Hepatocyte (in vitro differentiated cells): ENCODE results near the gene ECSCR.

Experiments
- CTCF ChIP-seq: fragments of 200-600 bp; sonication (generic); IDR thresholded peaks from 2 replicates; pipeline ENCODE4 v1.5.1; 2016; ENCODE audit warnings: antibody characterized with exemption, mild to moderate bottlenecking; ENCODE audit not compliant: poor library complexity
- EZH2phosphoT487 ChIP-seq: fragments of 200-600 bp; sonication (generic); IDR thresholded peaks from one replicate; pipeline ENCODE4 v1.6.1; 2018; ENCODE audit warnings: antibody characterized with exemption, mild to moderate bottlenecking, low read depth, moderate library complexity; ENCODE audit not compliant: unreplicated experiment, severe bottlenecking

GRCh38 chr5:139481580-139482049 lies 19.1 kb upstream of the ECSCR start:
- no peak for TF ChIP-seq CTCF
- no peak for TF ChIP-seq EZH2phosphoT487
